Nucleus accumbens (tissue), 56 donors: ENCODE measurements around the gene MELK.
"Not testable (repeated sequence)": the region's sequence is repeated elsewhere in the genome, so short reads cannot be mapped to it uniquely, and the experiment has no call there.

Experiments used
- DNase-seq, 56 donors: peaks; one replicate each; lab custom pipeline; 2025; lab: John Stamatoyannopoulos, UW

Gene MELK

DNA sequence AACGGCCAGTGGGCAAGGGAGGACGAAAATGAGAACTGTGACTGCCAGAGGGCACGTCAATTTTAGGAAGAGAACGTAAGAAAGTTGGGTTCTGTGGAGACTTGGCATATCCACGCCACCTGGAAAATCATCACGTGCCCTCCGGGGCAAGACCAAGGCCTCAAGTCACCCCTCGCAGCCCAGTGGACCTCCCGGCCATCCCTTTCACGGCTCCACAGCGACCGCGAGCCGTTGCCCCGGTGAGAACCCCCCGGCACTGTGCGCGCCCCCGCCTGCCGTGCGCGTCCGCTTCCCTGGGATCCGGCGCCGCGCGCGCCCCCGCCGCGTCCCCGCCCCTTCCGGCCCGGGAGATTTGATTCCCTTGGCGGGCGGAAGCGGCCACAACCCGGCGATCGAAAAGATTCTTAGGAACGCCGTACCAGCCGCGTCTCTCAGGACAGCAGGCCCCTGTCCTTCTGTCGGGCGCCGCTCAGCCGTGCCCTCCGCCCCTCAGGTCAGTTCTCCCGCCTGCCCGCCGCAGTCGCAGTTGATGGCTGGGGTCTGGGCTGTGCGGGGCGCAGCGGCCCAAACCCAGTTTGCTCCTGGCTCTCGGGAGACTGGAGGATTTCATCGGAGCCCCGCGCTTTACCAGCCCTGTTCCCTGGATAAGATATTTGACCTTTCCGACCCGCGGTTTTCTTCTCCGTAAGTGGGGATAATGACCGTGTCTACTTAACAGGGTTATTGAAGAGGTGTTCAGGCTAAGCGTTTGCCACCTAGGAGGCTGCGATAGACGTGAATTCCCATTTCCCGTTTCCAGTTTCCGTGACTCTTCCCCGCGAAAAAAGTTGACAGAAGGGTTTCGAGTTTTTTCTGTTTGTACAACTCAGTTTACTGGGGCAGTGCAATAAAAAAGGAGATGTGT, at the start of gene MELK:
Gene MELK (plus strand): TSS at position 381 of the 904 bp plus-strand sequence. CDS start 8,787 bp downstream, outside the sequence.
- DNase-seq = peak in 51 of 56 donors; percentile 5 to 87 (median 55)

DNA sequence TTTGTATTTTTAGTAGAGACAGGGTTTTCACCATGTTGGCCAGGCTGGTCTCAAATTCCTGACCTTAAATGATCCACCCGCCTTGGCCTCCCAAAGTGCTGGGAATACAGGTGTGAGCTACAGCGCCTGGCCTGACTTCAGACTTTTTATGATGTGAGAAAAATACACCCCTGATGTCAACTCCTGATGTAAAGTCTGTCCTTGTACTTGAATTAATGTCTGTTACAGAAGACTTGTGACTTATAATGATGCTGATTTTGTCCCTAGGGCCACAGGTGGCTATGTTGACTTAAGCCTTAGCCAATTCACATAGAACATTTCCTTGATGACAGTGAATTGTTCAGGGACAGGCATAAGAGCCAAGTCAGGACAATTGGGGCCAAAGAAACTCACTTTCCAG, 42.5 kb upstream of the MELK start:
- DNase-seq = no peak

DNA sequence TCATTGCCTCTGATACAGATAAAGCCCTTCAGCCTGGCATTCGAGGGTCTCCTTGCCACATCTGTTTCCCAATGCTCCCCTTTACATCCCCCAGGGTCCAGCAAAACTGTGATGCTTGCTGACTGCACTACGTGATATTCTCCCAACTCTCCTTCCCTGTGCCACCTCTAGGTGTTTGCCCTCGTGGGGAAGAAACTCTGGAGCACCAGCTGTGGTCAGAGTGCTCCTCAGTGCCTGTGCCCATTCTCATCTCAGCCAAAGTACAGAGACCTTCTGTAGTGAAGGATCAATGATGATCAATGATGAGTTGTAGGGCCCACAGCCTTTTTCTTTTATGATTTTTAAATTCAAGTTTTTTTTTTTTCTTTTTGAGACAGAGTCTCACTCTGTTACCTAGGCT, 40.3 kb upstream of the MELK start:
- DNase-seq = no peak

DNA sequence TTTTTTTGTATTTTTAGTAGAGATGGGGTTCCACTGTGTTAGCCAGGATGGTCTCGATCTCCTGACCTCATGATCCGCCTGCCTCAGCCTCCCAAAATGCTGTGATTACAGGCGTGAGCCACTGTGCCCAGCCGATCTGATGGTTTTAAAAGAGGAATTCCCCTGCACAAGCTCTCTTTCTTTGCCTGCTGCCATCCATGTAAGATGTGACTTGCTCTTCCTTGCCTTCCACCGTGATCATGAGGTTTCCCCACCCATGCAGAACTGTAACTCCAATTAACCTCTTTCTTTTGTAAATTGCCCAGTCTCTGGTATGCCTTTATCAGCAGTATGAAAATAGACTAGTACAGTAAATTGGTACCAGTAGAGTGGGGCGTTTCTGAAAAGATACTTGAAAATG, 39.0 kb upstream of the MELK start:
- DNase-seq = not testable (repeated sequence)

DNA sequence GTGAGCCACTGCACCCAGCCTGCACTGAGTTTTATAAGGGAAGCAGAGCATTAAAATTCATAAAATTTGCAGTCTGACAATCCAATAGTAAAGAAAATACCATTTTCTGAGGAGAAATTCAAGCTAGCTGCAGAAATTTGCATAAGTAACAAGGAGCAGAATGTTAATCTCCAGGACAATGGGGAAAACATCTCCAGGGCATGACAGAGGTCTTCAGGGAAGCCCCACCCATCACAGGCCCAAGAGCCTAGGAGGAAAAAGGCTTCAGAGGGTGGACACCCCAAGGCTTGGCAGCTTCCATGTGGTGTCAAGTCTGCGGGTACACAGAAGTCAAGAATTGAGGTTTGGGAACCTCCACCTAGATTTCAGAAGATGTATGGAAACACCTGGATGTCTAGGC, 37.6 kb upstream of the MELK start:
- no peak for DNase-seq

DNA sequence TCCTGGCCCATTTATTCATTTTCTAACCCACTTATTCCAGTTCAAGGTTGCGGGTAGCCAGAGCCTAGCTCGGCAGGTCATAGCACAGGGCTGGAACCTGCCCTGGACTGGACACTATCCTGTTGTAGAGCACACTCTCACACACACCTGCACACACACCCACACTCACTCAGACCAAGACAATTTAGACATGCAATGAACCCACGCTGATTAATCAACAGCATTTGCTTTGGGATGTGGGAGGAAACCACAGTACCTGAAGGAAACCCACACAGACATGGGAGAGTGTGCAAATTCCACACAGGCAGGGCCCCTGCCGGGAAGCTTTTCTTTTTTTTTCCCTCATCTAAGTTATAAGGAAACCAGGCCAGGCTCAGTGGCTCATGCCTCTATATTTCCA, 34.8 kb upstream of the MELK start:
- DNase-seq = no peak

DNA sequence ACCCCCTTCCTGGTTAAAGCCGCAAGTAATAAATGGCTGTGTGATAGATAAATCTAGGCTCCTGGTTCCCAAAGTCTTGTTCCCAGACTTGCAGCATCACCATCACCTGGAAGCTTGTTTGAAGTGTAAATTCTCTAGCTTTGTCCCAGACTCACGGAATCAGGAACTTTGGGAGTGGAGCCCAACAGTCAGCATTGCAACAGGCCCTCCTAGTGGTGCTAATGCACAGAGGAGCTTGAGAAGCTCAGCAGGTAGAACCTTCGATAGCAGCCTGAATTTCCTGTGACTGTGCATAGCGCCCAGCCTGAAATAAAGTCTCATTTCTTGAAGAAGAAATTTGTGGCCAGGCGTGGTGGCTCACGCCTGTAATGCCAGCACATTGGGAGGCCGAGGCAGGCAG, 30.3 kb upstream of the MELK start:
- no peak for DNase-seq

DNA sequence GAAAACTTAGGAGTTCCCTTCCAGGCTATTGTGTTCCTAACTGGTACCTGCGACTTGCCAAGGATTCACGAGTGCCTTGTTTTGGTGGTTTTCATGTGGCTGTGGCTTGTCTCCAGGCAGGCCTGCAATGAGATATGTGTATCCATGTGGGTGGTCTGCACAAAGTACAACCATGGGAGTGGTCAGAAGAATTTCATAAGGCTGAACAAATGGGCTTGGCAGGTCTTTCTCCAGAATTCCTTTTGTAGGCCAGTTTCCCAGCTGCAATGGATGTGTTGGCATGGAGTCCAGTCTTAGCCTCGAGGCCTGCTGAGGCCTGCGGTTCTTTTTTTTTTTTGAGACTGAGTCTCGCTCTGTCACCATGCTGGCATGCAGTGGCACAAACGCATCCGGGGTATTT, 28.8 kb upstream of the MELK start:
- DNase-seq = no peak

DNA sequence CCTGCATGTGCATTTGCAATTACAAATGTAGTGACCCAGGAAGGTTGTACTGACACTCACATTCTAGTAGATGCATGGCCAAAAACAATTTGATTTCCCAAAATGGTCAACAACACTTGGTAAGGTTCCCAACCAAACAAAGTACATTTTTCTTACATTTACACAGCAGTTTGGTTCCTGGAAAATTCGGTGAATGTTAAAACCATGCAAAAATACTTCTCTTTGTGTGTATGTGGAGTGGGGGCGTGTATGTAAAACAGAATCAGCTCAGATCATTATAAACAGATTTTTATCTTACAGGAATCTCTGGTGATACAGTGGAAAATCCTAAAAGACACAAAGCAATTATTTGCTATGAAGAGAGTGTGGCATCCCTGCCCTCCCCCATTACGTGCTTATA, 25.1 kb upstream of the MELK start:
- DNase-seq = no peak

DNA sequence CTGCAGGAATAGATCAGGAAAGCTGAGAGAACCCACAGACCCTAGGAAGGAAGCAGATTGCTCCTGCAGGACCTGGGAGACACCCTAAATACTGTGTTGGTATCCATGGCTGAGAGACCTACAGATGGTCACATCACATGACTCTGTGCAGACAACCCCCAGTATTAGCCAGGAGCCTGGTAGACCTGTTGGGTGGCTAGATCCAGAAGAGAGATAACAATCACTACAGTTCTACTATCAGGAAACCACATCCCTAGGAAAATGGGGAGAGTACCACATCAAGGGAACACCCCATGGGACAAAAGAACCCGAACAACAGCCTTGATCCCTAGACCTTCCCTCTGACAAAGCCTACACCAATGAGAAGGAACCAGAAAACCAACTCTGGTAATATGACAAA, 24.2 kb upstream of the MELK start:
- no peak for DNase-seq

DNA sequence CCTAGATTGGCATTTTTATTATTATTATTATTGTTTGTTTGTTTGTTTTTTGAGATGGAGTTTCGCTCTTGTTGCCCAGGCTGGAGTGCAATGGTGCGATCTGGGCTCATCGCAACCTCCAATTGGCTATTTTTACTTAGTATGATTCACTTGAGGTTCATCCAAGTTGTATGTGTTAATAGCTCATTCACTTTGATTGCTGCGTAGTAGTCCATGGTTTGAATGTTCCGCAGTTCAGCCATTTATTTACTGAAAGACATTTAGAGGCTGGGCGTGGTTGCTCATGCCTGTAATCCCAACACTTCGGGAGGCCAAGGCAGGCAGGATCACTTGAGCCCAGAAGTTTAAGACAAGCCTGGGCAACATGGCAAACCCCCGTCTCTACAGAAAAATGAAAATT, 22.6 kb upstream of the MELK start:
- no peak for DNase-seq

DNA sequence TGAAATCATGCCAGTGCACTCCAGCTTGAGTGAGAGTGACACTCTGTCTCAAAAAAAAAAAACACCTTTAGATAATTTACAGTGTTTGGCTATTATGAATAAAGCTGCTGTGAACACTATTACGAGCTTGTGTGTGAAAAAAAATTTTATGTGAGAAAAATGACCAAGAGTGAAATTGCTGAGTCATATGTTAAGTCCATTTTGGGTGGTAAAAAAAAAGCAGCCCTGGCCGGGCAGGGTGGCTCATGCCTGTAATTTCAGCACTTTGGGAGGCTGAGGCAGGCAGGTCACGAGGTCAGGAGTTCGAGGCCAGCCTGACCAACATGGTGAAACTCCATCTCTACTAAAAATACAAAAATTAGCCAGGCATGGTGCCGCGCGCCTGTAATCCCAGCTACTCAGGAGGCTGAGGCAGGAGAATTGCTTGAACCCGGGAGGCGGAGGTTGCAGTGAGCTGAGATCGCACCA, 22.0 kb upstream of the MELK start:
- not testable (repeated sequence) for DNase-seq

DNA sequence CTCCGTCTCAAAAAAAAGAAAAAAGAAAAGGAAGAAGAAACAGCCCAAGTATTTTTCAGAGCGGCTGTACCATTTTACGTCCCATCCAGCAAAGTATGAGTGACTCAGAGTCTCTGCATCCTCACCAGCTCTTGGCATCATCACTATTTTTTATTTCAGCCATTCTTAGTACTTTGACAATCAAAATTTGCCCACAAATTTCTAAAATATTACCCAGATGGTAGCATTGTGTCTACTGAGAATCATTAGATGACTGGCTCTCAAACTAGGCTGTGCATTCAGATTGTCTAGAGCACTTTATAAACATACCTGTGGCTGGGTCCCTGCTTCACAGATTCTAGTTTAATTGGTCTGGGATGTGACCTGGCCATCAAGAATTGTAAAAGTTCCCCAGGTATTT, 21.6 kb upstream of the MELK start:
- no peak for DNase-seq

DNA sequence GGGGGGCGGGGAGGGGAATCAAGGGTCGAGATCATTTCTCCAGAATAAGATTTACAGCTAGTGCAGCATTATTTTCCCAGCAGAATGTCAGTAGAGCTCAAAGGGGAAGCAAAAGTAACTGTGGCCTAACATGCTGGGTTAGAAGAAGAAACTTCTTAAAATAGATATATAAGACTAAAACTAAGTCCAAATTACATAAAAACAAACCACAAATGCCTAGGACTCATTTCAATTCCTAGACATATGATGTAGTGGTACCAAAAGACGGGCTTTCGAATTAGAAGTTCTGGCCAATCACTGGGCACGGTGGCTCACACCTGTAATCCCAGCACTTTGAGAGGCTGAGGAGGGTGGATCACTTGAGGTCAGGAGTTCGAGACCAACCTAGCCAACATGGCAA, 20.8 kb upstream of the MELK start:
- no peak for DNase-seq

DNA sequence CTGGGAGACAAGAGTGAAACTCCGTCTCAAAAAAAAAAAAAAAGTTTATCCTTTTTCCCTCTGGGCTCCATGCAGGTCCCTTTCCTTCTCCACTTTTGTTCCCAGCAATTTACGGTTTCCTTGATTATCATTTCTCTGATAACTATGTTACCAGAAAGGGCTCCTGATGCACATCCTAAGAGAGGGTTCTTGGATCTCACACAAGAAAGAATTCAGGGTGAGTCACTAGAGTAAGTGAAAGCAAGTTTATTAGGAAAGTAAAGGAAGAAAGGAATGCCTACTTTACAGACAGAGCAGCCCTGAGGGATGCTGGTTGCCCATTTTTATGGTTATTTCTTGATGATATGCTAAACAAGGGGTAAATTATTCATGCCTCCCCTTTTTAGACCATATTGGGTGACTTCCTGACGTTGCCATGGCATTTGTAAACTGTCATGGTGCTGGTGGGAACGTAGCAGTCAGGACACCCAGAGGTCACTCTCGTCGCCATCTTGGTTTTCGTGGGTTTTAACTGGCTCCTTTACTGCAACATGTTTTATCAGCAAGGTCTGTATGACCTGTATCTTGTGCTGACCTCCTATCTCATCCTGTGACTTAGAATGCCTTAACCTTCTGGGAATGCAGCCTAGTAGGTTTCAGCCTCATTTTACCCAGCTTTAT, 13.5 kb upstream of the MELK start:
- no peak for DNase-seq

DNA sequence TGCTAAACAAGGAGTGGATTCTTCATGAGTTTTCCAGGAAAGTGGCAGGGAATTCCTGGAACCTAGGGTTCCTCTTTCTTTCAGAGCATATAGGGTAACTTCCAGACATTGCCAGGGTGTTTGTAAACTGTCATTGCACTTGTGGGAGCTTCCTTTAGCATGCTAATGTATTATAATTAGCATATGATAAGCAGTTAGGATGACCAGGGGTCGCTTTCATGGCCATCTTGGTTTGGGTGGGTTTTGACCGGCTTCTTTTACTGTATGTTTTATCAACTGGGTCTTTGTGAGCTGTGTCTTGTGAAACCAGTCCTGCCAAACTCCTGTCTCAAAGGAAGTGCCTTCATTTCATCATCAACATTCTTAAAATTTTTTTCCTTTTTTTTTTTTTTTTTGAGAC, 11.9 kb upstream of the MELK start:
- DNase-seq = no peak

DNA sequence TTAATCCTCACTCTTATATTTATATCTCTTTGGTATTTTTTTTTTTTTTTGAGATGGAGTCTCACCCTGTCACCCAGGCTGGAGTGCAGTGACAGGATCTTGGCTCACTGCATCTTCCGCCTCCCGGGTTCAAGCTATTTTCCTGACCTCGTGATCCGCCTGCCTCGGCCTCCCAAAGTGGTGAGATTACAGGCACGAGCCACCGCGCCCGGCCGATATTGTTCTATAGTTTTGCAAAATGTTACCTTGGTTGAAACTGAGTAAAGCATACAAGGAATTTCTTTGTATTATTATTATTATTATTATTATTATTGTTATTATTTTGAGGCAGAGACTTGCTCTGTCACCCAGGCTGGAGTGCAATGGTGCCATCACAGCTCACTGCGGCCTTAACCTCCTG, 9.9 kb upstream of the MELK start:
- DNase-seq = not testable (repeated sequence)

DNA sequence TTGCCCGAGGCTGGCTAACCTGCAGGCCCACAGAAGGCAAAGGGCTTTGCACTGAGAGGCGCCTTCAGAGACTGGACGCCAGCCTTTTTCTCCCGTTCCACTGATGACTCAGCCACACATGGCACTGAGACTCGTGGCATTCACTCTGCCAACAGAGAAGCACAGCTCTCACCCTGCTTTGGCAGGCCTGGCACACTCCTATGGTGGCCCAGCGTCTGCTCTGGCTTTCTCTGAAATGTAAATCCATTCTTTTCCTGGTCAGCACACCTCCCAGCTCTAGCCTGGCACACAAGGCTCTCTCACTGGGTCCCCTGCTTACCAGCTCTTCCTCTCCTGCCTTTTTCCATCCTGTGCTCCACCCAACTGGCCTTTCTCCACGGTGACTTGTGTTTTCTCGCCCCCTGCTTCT, 5.9 kb upstream of the MELK start:
- peak in 54 of 56 donors; percentile 1 to 91 (median 50) for DNase-seq

DNA sequence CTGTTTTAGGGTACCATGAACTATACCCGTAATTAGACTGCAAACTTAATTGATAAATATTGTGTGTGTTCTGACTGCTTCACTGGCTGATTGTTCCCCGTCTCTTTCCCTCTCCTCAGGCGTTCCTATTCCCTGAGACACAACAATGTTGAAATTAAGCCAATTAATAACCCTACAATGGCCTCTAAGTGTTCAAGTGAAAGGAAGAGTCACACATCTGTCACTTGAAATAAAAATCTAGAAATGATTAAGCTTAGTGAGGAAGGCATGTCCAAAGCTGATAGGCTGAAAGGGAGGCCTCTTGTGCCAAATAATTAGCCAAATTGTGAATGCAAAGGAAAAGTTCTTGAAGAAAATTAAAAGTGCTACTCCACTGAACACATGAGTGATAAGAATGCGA, 4.0 kb upstream of the MELK start:
- not testable (repeated sequence) for DNase-seq

DNA sequence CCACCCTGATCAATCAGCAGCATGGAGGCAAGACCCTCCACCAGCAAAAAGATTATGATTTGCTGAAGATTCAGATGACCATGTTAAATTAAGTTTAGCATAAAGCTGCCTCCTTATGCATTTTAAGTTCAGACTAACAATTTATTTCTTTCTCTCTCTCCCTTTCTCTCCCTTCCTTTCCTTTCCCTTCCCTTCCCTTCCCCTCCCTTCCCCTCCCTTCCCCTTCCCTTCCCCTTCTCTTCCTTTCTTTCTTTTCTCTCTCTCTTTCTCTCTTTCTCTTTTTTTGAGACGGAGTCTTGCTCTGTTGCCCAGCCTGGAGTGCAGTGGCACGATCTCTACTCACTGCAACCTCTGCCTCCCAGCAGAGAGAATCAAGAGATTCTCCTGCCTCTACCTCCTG, 1.4 kb upstream of the MELK start:
- no peak for DNase-seq

DNA sequence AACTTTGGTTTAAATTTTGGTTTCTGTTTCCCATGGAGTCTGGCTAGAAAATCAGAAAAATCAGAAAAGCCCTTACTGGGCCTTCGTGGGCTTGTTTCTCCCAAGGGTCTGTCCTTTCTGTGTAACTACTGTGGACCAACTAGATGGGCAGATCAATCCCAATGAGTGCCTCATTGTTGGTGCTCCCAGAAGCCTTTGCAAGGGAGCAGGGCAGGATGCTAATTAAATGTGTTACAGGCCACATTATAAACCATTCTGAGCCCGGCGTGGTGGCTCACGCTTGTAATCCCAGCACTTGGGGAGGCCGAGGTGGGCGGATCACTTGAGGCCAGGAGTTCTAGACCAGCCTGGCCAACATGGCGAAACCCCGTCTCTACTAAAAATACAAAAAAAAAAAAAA, 1.4 kb downstream of the MELK start:
- not testable (repeated sequence) for DNase-seq

DNA sequence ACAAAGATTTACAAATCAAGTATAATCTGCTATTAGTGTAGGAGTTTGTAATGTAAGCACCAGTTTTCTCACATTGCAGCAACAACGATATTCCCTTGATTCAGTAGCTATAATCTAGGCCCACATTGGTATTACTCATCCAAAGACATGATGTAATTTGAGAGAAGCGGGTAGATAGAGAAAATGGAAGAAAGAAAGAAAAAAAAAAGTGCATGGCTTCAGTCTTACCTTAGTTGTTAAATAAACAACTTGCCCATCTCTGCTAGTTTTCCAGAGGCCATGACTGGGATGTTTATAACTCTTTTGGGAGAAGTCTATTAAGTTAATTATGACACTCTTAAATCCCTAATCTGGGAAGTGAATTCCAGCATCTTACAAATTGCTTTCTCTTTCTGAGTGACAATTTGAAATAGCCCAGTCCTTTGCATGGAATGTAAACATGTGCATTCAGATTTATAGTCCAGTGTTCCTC, 2.8 kb downstream of the MELK start:
- DNase-seq = no peak
